ENCODE measurements around the gene SNX3. TPM values are rescaled to one million over a fixed set of nuclear protein-coding genes. Genes with fewer than 3 reads are reported as not detected.
A peak's percentile ranks its signal among the peaks of the same experiment; 100 is the strongest.
"Not testable (repeated sequence)": the region's sequence is repeated elsewhere in the genome, so short reads cannot be mapped to it uniquely, and the experiment has no call there.

The SNX3 gene
- total and polyA plus RNA-seq, 9 donors, result 140 to 437 (median 180) TPM

- Histone ChIP-seq H3K9me3 (no peaks in the 10 kb centered on the region), H3K4me3 (no peak overlapping the region), H3K27me3 (no peaks in the 10 kb centered on the region), H3K4me1 (ENCODE audit: insufficient read depth) (peaks cover 6% of the 10 kb centered on the region), H3K27ac (no peak overlapping the region), H3K36me3 (no peaks in the 10 kb centered on the region)
- intact Hi-C loops (cut with DNase I), result loop anchor here in 1 of 4 donors (2.0 kb wide), 1 partner anchor 33 kb away; the partner anchor contains the start of gene SNX3
- WGBS, 3 donors, result 88 to 94% (median 89%) methylated on average over 19 of the region's 19 CpGs
- DNase-seq, result peak in 3 of 5 donors; percentile 30 to 35 (median 33)
- TF ChIP-seq CTCF (IDR thresholded peaks at IDR 0.05) (no peak), EP300 (IDR thresholded peaks at IDR 0.05) (no peak), POLR2A (IDR thresholded peaks at IDR 0.05) (no peak)
Observed at GRCh38 chr6:108293527-108294296, 32.9 kb upstream of the SNX3 start.

- H3K27ac ChIP-seq; H3K36me3 ChIP-seq; H3K27me3 ChIP-seq; H3K4me3 ChIP-seq; H3K9me3 ChIP-seq; DNase-seq; H3K4me1 ChIP-seq (ENCODE audit: insufficient read depth); intact Hi-C loops (cut with DNase I): not testable (repeated sequence)
- 45 to 56% (median 47%) methylated on average over 3 of the region's 3 CpGs for WGBS, 3 donors
Observed at GRCh38 chr6:108292561-108292960, 31.7 kb upstream of the SNX3 start.

DNA sequence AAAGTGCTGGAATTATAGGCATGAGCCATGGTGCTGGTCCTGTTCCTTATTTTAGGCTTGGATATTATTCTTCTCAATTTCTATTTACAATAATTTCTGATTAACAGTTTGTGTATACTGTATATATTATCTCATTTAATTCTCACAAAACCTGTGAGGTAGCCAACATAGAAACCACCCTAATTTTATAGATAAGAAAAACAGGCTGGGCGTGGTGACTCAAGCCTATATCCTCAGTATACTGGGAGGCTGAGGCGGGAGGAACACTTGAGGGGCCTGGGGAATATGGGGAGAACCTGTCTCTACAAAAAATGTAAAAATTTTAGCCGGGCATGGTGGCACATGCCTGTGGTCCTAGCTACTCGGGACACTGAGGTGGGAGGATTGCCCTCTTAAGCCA, 30.3 kb upstream of the SNX3 start:
- WGBS, 3 donors, result 64 to 76% (median 75%) methylated on average over 4 of the region's 4 CpGs
- Histone ChIP-seq H3K27me3 (no peaks in the 10 kb centered on the region), H3K4me3 (no peak overlapping the region), H3K27ac (no peak overlapping the region), H3K36me3 (no peaks in the 10 kb centered on the region), H3K4me1 (ENCODE audit: insufficient read depth) (peaks cover 6% of the 10 kb centered on the region), H3K9me3 (no peaks in the 10 kb centered on the region)
- TF ChIP-seq CTCF (IDR thresholded peaks at IDR 0.05) (no peak), EP300 (IDR thresholded peaks at IDR 0.05) (no peak), POLR2A (IDR thresholded peaks at IDR 0.05) (no peak)
- DNase-seq, result no peak
- intact Hi-C loops (cut with DNase I), result no loop called here

- no peak overlapping the region for H3K27ac ChIP-seq
- no peak for TF ChIP-seq EP300 (IDR thresholded peaks at IDR 0.05)
- no peaks in the 10 kb centered on the region for H3K27me3 ChIP-seq
- no peaks in the 10 kb centered on the region for H3K4me1 ChIP-seq (ENCODE audit: insufficient read depth)
- H3K4me3 ChIP-seq, result no peak overlapping the region
- no peaks in the 10 kb centered on the region for H3K36me3 ChIP-seq
- no peak for DNase-seq
- no peaks in the 10 kb centered on the region for H3K9me3 ChIP-seq
- intact Hi-C loops (cut with DNase I), result no loop called here
Observed at GRCh38 chr6:108288742-108289141, 27.9 kb upstream of the SNX3 start.

DNA sequence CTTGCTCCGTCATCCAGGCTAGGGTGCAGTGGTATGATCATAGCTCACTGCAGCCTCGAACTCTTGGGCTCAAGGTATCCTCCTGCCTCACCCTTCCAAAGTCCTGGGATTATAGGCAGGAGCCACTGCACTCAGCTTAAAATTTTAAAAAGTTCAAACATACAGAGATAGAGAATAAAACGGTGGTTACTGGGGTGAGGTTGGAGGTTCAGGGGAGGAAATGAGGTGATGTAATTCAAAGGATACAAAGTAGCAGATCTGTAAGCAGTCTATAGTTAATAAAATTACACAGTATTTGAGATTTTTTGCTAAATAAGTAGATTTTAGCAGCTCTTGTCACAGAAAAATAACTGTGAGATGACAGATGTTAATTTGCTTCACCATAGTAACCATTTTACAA, 26.5 kb upstream of the SNX3 start:
- Histone ChIP-seq H3K9me3 (no peaks in the 10 kb centered on the region), H3K27me3 (no peaks in the 10 kb centered on the region), H3K4me3 (no peak overlapping the region), H3K27ac (no peak overlapping the region), H3K36me3 (no peaks in the 10 kb centered on the region), H3K4me1 (ENCODE audit: insufficient read depth) (no peaks in the 10 kb centered on the region)
- TF ChIP-seq CTCF (IDR thresholded peaks at IDR 0.05) (no peak), EP300 (IDR thresholded peaks at IDR 0.05) (no peak), POLR2A (IDR thresholded peaks at IDR 0.05) (no peak)
- intact Hi-C loops (cut with DNase I), result no loop called here
- DNase-seq, result no peak
- 79 to 84% (median 81%) methylated on average over 3 of the region's 3 CpGs for WGBS, 3 donors
